Thoracic aorta (tissue), 2 donors: ENCODE results near the gene KANSL1L. TPM values are rescaled to one million over a fixed set of nuclear protein-coding genes. Genes with fewer than 3 reads are reported as not detected.
"Not testable (repeated sequence)": the region's sequence is repeated elsewhere in the genome, so short reads cannot be mapped to it uniquely, and the experiment has no call there.

Experiments used
- ATAC-seq: fragments of 150-250 bp; one replicate; pipeline ENCODE4 v1.8.0; 2017; ENCODE audit warnings: low read depth; ENCODE audit not compliant: insufficient number of reproducible peaks, low FRiP score
- DNase-seq: peaks from one replicate; pipeline ENCODE4 v3.0.0-alpha.2; 2020; ENCODE audit warnings: low spot score
- H3K27ac ChIP-seq, 2 donors: fragments of 200-600 bp; sonication (generic); 1 replicate in 1 of 2; 2 replicates in 1 of 2; pipeline ENCODE4 v1.5.1; 2016; ENCODE audit warnings: mild to moderate bottlenecking in 2 of 2, moderate library complexity in 2 of 2
- H3K27me3 ChIP-seq: fragments of 200-600 bp; sonication (generic); replicated peaks from 2 replicates; pipeline ENCODE4 v1.6.0; 2016; ENCODE audit warnings: mild to moderate bottlenecking; ENCODE audit not compliant: insufficient read depth
- H3K36me3 ChIP-seq: fragments of 200-600 bp; sonication (generic); one replicate; pipeline ENCODE4 v1.5.1; 2016
- H3K4me1 ChIP-seq, 2 donors: fragments of 200-600 bp; sonication (generic); 1 replicate in 1 of 2; 2 replicates in 1 of 2; pipeline versions ENCODE4 v1.5.1 to v1.6.0; 2016; ENCODE audit warnings: low read depth in 2 of 2, mild to moderate bottlenecking in 1 of 2; ENCODE audit not compliant: control insufficient read depth in 1 of 2
- H3K4me3 ChIP-seq: fragments of 200-600 bp; sonication (generic); 2 replicates; pipeline ENCODE4 v1.5.1; 2016; ENCODE audit warnings: mild to moderate bottlenecking
- H3K9me3 ChIP-seq: fragments of 200-600 bp; sonication (generic); 2 replicates; pipeline ENCODE4 v1.5.1; 2016
- CTCF ChIP-seq: fragments of 200-600 bp; sonication (generic); IDR thresholded peaks from one replicate; pipeline ENCODE4 v1.5.1; 2019; ENCODE audit warnings: antibody characterized with exemption
- total RNA-seq, 2 donors: library from RNA; depleted of rRNA; stranded (reverse); fragments of >200 nt; gene quantifications; one replicate each; pipeline versions ENCODE4 v1.1.0 to v1.2.3, GENCODE V29; 2016

The KANSL1L gene
- total RNA-seq, 2 donors from 2014 or later, result 35.1 to 77.2 TPM

- ATAC-seq, result no peak
- TF ChIP-seq CTCF, result no peak
- Histone ChIP-seq H3K4me3 (no peak overlapping the region), H3K9me3 (no peaks in the 10 kb centered on the region), H3K4me1 (peaks cover 9 to 14% of the 10 kb centered on the region in 2 donors), H3K27me3 (no peaks in the 10 kb centered on the region), H3K36me3 (peaks cover 4% of the 10 kb centered on the region), H3K27ac (no peak overlapping the region)
- DNase-seq, result no peak
These were observed 6.6 kb upstream of the KANSL1L start for GRCh38 chr2:210177769-210178168.

GRCh38 chr2:210177115-210177514, 5.9 kb upstream of the KANSL1L start:
- not testable (repeated sequence) for H3K27me3 ChIP-seq, H3K4me3 ChIP-seq, H3K27ac ChIP-seq, DNase-seq, ATAC-seq, H3K36me3 ChIP-seq, H3K9me3 ChIP-seq
- H3K4me1 ChIP-seq, result peaks cover 9 to 20% of the 10 kb centered on the region in 2 donors

GRCh38 chr2:210174086-210174485, 2.9 kb upstream of the KANSL1L start:
- peaks cover 0 to 9% of the 10 kb centered on the region in 2 donors for H3K4me1 ChIP-seq
- no peak overlapping the region for H3K4me3 ChIP-seq
- no peaks in the 10 kb centered on the region for H3K27me3 ChIP-seq
- ATAC-seq, result no peak
- H3K9me3 ChIP-seq, result no peaks in the 10 kb centered on the region
- no peak for DNase-seq
- no peak overlapping the region for H3K27ac ChIP-seq
- H3K36me3 ChIP-seq, result no peaks in the 10 kb centered on the region
- no peak for TF ChIP-seq CTCF

- ATAC-seq (no peak), DNase-seq (no peak)
- peaks cover 8 to 28% of the 10 kb centered on the region in 2 donors for H3K4me1 ChIP-seq
- H3K9me3 ChIP-seq, result no peaks in the 10 kb centered on the region
- no peaks in the 10 kb centered on the region for H3K36me3 ChIP-seq
- H3K4me3 ChIP-seq, result peak overlapping the region; percentile 76
- H3K27me3 ChIP-seq, result no peaks in the 10 kb centered on the region
- TF ChIP-seq CTCF, result no peak
- H3K27ac ChIP-seq, result peak overlapping the region; percentile 63 to 88
These were observed 988 bp upstream of the KANSL1L start for GRCh38 chr2:210172219-210172575.

- no peaks in the 10 kb centered on the region for H3K27me3 ChIP-seq
- no peaks in the 10 kb centered on the region for H3K9me3 ChIP-seq
- DNase-seq (peak; percentile 77), ATAC-seq (peak; percentile 86)
- peaks cover 17 to 41% of the 10 kb centered on the region in 2 donors for H3K4me1 ChIP-seq
- TF ChIP-seq CTCF, result no peak
- H3K36me3 ChIP-seq, result no peaks in the 10 kb centered on the region
- peak overlapping the region; percentile 88 to 99 for H3K27ac ChIP-seq
- peak overlapping the region; percentile 76 for H3K4me3 ChIP-seq
These were observed 534 bp downstream of the KANSL1L start for GRCh38 chr2:210170446-210171303.

- DNase-seq (no peak), ATAC-seq (no peak)
- Histone ChIP-seq H3K27ac (peak overlapping the region; percentile 88 to 99), H3K4me3 (peak overlapping the region; percentile 76), H3K27me3 (no peaks in the 10 kb centered on the region), H3K4me1 (peaks cover 17 to 43% of the 10 kb centered on the region in 2 donors), H3K36me3 (no peaks in the 10 kb centered on the region), H3K9me3 (no peaks in the 10 kb centered on the region)
- TF ChIP-seq CTCF, result no peak
These were observed 1.1 kb downstream of the KANSL1L start for GRCh38 chr2:210170196-210170445.
